GM12875 (cell line): ENCODE results near the gene MSRB3.

Experiments
- H3K4me3 ChIP-seq: one replicate; pipeline ENCODE4 v1.5.1; 2011; ENCODE audit warnings: low read depth, low read length, control low read depth
- CTCF ChIP-seq: IDR thresholded peaks from 2 replicates; pipeline ENCODE4 v1.5.1; 2011; ENCODE audit warnings: low read depth, mild to moderate bottlenecking, control low read depth, inconsistent platforms, low read length, moderate library complexity, borderline replicate concordance; ENCODE audit not compliant: insufficient read depth

Gene MSRB3

GRCh38 chr12:65510007-65510406 lies 231.5 kb downstream of the MSRB3 start:
- no peak overlapping the region for H3K4me3 ChIP-seq
- TF ChIP-seq CTCF = no peak

GRCh38 chr12:65510584-65511050 lies 232.1 kb downstream of the MSRB3 start:
- TF ChIP-seq CTCF = no peak
- H3K4me3 ChIP-seq = no peak overlapping the region

GRCh38 chr12:65511134-65511834 lies 232.8 kb downstream of the MSRB3 start:
- H3K4me3 ChIP-seq = no peak overlapping the region
- TF ChIP-seq CTCF = no peak

GRCh38 chr12:65511912-65512311 lies 233.4 kb downstream of the MSRB3 start:
- no peak overlapping the region for H3K4me3 ChIP-seq
- no peak for TF ChIP-seq CTCF
